Nephron (organoid): ENCODE data around the gene ADAMTS14.

Experiments
- H3K27ac Mint-ChIP-seq, 3 experiments: 2 replicates each; pipeline ENCODE4 v1.8.0; 2020; ENCODE audit warnings: mixed read lengths in 3 of 3, mild to moderate bottlenecking in 2 of 3, moderate library complexity in 1 of 3
- H3K27me3 Mint-ChIP-seq: 2 replicates; pipeline ENCODE4 v1.8.0; 2021; ENCODE audit warnings: low read depth, mild to moderate bottlenecking, moderate library complexity, mixed read lengths
- H3K36me3 Mint-ChIP-seq: 2 replicates; pipeline ENCODE4 v1.8.0; 2020; ENCODE audit warnings: low read depth, mixed read lengths
- H3K4me1 Mint-ChIP-seq: 2 replicates; pipeline ENCODE4 v1.8.0; 2020; ENCODE audit warnings: mixed read lengths
- H3K4me3 Mint-ChIP-seq, 3 experiments: 2 replicates each; pipeline ENCODE4 v1.8.0; 2020; ENCODE audit warnings: mild to moderate bottlenecking in 3 of 3, mixed read lengths in 3 of 3, moderate library complexity in 2 of 3
- H3K9me3 Mint-ChIP-seq: 2 replicates; pipeline ENCODE4 v1.8.0; 2020; ENCODE audit warnings: mixed read lengths
- TF ChIP-seq, protein P1 (sequence below), 3 experiments: fragments of 200-600 bp; sonication (generic); IDR thresholded peaks; one replicate each; pipeline ENCODE4 v1.5.0; 2021; ENCODE audit warnings: antibody characterized with exemption in 3 of 3; ENCODE audit not compliant: unreplicated experiment in 3 of 3

Gene ADAMTS14

GRCh38 chr10:70699659-70700174 lies 27.4 kb downstream of the ADAMTS14 start:
- TF ChIP-seq, protein P1, sequence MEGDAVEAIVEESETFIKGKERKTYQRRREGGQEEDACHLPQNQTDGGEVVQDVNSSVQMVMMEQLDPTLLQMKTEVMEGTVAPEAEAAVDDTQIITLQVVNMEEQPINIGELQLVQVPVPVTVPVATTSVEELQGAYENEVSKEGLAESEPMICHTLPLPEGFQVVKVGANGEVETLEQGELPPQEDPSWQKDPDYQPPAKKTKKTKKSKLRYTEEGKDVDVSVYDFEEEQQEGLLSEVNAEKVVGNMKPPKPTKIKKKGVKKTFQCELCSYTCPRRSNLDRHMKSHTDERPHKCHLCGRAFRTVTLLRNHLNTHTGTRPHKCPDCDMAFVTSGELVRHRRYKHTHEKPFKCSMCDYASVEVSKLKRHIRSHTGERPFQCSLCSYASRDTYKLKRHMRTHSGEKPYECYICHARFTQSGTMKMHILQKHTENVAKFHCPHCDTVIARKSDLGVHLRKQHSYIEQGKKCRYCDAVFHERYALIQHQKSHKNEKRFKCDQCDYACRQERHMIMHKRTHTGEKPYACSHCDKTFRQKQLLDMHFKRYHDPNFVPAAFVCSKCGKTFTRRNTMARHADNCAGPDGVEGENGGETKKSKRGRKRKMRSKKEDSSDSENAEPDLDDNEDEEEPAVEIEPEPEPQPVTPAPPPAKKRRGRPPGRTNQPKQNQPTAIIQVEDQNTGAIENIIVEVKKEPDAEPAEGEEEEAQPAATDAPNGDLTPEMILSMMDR (IDR thresholded peaks at IDR 0.05; ENCODE audit: unreplicated experiment in 3 of 3) = no peak
- Mint-ChIP-seq H3K27me3 (no peaks in the 10 kb centered on the region), H3K36me3 (no peaks in the 10 kb centered on the region), H3K27ac (peak overlapping the region in 2 of 3 experiments; percentile 18 to 27), H3K9me3 (no peaks in the 10 kb centered on the region), H3K4me1 (peaks cover 20% of the 10 kb centered on the region), H3K4me3 (no peak overlapping the region)

DNA sequence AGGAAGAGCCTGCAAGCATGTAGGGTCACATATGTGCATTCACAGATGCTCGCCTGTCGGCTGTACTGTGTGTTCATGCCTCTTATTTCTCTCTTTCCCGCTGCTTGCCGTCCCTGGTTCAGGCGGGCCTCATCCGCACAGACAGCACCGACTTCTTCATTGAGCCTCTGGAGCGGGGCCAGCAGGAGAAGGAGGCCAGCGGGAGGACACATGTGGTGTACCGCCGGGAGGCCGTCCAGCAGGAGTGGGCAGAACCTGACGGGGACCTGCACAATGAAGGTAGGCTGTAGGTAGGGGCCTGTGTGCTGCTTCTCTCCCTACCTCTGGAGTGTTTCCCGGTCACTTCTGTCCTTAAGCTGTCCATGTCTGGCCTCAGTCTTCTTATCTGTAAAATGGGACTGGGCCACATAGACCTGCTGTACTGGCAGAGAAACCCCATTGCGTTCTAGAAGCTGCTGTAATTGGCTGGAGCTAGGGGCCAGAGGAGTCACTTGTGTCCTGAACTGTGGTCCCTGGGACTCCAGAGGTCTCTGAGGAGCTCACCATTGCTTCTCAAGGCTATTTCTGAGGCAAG lies 30.0 kb downstream of the ADAMTS14 start:
- Mint-ChIP-seq H3K4me3 (no peak overlapping the region), H3K9me3 (no peaks in the 10 kb centered on the region), H3K27me3 (no peaks in the 10 kb centered on the region), H3K36me3 (no peaks in the 10 kb centered on the region), H3K27ac (peak overlapping the region; percentile 62 to 92 (median 80)), H3K4me1 (peaks cover 20% of the 10 kb centered on the region)
- TF ChIP-seq, protein P1 (IDR thresholded peaks at IDR 0.05; ENCODE audit: unreplicated experiment in 3 of 3) = no peak

- Mint-ChIP-seq H3K36me3 (no peaks in the 10 kb centered on the region), H3K4me1 (peaks cover 12% of the 10 kb centered on the region), H3K9me3 (no peaks in the 10 kb centered on the region), H3K27me3 (no peaks in the 10 kb centered on the region), H3K4me3 (no peak overlapping the region), H3K27ac (no peak overlapping the region)
- TF ChIP-seq, protein P1 (IDR thresholded peaks at IDR 0.05; ENCODE audit: unreplicated experiment in 3 of 3) = no peak
Measured at GRCh38 chr10:70704211-70704610, 31.9 kb downstream of the ADAMTS14 start.

GRCh38 chr10:70705121-70705861 lies 33.0 kb downstream of the ADAMTS14 start:
- no peaks in the 10 kb centered on the region for H3K9me3 Mint-ChIP-seq
- peak overlapping the region in 1 of 3 experiments; percentile 19 for H3K27ac Mint-ChIP-seq
- peaks cover 4% of the 10 kb centered on the region for H3K27me3 Mint-ChIP-seq
- H3K4me3 Mint-ChIP-seq = no peak overlapping the region
- H3K4me1 Mint-ChIP-seq = peaks cover 7% of the 10 kb centered on the region
- H3K36me3 Mint-ChIP-seq = no peaks in the 10 kb centered on the region
- TF ChIP-seq, protein P1 (IDR thresholded peaks at IDR 0.05; ENCODE audit: unreplicated experiment in 3 of 3) = no peak

DNA sequence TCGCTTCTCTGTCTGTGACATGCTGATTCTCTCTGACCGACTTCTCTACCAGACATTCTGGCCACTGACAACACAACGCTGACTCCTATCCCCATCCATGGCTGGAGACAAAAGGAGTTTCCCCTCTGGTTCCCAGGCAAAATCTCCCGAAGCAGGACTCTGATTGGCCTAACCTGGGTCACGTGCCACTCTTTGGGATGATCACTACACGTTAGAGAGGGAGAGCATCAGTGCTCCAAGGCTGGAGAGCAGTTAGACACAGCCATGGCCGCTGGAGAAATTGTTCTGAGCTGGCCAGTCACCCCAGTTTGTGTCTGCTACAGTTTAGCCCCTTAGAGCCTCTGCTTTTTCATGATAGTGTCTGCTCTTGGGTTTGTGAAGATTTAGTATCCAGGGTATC lies 38.9 kb downstream of the ADAMTS14 start:
- H3K4me1 Mint-ChIP-seq = peaks cover 25% of the 10 kb centered on the region
- no peak overlapping the region for H3K27ac Mint-ChIP-seq
- no peak overlapping the region for H3K4me3 Mint-ChIP-seq
- TF ChIP-seq, protein P1 (IDR thresholded peaks at IDR 0.05; ENCODE audit: unreplicated experiment in 3 of 3) = no peak
- no peaks in the 10 kb centered on the region for H3K9me3 Mint-ChIP-seq
- no peaks in the 10 kb centered on the region for H3K36me3 Mint-ChIP-seq
- peaks cover 25% of the 10 kb centered on the region for H3K27me3 Mint-ChIP-seq
